Activated CD4-positive, alpha-beta T cell treated with anti-CD3 and anti-CD28 coated beads, Interleukin-10, Interleukin-2, amounts not matched to agents 100 ng/mL and 50 ng/mL, durations not matched to agents 16 hours and 8 hours (primary cell): Measurements from ENCODE around the gene SIX2.

ENCODE experiments used
- DNase-seq: peaks from one replicate; pipeline ENCODE4 v3.0.0-alpha.2; 2020

The SIX2 gene

GRCh38 chr2:44964752-44965236 is 44.5 kb downstream of the SIX2 start:
- no peak for DNase-seq

- no peak for DNase-seq
These were observed 47.0 kb downstream of the SIX2 start for GRCh38 chr2:44962176-44962695.

GRCh38 chr2:44960871-44961270 is 48.4 kb downstream of the SIX2 start:
- no peak for DNase-seq

- DNase-seq: no peak
These were observed 49.4 kb downstream of the SIX2 start for GRCh38 chr2:44959855-44960254.

- no peak for DNase-seq
These were observed 51.5 kb downstream of the SIX2 start for GRCh38 chr2:44957656-44958327.

- no peak for DNase-seq
These were observed 52.4 kb downstream of the SIX2 start for GRCh38 chr2:44956843-44957242.

- DNase-seq: peak; percentile 80
These were observed 53.5 kb downstream of the SIX2 start for GRCh38 chr2:44955593-44956392.
